ENCODE data around the gene MVB12B.

- TF ChIP-seq CTCF (IDR thresholded peaks at IDR 0.05; ENCODE audit: insufficient read depth, low read length) = no peak
- no peak for TF ChIP-seq REST (IDR thresholded peaks at IDR 0.05; ENCODE audit: insufficient replicate concordance, low read depth)
- TF ChIP-seq GABPA (IDR thresholded peaks at IDR 0.05; ENCODE audit: low read depth) = no peak
Measured at GRCh38 chr9:126331964-126332748, 5.5 kb downstream of the MVB12B start.
